Activated CD8-positive, alpha-beta memory T cell treated with anti-CD3 and anti-CD28 coated beads, Interleukin-2, amount 50 U/mL, for 24 hours (primary cell): ENCODE measurements around the gene ADAMTSL5.
A peak's percentile ranks its signal among the peaks of the same experiment; 100 is the strongest.
"Not testable (repeated sequence)": the region's sequence is repeated elsewhere in the genome, so short reads cannot be mapped to it uniquely, and the experiment has no call there.

Source experiments
- DNase-seq: peaks from one replicate; pipeline ENCODE4 v3.0.0-alpha.2; 2020; ENCODE audit errors: extremely low read depth

Gene ADAMTSL5

DNA sequence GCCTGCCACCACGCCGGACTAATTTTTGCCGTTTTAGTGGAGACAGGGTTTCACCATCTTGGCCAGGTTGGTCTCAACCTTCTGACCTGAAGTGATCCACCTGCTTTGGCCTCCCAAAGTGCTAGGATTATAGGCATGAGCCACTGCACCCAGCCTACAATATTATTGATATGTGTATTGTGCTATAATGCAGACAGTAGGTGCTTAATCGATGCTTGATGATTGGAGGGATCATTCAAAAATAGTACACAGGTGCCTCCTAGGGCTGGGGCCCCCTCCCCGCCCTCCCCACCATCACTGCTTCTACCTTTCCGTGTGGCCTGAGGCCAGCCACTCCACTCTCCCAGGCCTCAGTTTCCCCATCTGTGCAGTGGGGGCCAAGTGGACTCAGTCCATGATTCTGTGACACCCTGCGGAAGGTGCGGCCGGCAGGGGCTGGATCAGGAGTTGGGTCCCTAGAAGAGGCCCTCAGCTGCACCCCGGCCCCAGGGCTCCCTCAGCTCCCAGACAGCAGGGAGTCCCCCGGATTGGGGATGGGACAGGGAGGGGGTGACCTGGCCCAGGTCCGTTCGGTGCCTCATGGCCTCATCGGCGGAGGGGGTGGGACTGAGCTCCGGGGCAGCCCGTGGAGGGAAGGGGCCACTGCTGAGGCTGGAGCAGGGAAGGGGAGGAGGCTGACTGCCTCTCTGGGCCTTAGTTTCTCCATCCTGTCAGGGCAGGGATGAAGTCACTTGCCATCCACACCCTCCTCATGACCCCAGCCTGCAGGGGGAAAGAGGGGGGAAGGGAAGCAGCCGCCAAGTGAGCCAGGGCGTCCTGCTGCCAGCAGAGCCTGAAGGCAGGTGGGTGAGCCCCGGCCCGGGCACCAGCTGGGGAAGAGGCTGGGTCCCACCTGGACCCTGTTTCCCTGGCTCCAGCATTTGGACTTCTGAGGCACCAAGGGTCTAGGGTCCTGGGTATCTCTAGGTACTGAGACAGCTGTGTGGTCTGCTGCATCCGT lies 1.2 kb downstream of the ADAMTSL5 start:
- no peak for DNase-seq

DNA sequence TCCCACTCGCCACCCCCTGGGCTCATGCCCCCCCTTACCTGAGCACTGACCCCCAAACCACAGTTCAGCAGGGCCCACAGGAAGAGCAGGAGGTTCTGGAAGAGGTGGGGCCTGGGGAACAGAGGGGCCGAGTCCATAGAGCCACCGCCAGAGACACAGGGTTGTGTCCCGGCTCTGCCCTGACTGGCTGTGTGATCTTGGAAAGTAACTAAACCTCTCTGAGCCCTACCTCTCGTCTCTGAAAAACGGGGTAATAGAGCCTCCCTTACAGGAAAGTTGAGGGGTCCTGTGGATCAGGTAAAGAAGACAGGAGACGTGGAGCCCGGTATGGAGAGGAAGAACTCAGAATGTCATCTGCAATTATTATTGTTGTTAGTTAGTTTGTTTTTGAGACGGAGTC lies 2.0 kb downstream of the ADAMTSL5 start:
- DNase-seq = no peak

DNA sequence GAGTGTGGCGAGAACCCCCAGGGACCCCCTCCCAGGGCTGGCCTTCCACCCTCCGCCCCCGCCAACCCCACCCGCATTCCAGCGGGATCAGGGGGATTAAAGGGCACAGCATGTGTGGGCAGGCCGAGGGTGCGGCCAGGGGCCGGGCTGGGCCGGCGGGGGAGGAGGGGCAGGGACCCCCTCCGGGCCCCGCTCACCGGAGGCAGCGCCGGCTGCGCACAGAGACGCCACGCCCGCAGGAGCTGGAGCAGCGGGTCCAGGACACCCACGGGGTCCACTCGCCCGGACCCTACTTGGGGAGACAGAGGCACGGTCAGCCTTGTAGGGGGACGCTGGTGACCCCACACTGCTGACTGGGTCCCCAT lies 2.4 kb downstream of the ADAMTSL5 start:
- DNase-seq = no peak

DNA sequence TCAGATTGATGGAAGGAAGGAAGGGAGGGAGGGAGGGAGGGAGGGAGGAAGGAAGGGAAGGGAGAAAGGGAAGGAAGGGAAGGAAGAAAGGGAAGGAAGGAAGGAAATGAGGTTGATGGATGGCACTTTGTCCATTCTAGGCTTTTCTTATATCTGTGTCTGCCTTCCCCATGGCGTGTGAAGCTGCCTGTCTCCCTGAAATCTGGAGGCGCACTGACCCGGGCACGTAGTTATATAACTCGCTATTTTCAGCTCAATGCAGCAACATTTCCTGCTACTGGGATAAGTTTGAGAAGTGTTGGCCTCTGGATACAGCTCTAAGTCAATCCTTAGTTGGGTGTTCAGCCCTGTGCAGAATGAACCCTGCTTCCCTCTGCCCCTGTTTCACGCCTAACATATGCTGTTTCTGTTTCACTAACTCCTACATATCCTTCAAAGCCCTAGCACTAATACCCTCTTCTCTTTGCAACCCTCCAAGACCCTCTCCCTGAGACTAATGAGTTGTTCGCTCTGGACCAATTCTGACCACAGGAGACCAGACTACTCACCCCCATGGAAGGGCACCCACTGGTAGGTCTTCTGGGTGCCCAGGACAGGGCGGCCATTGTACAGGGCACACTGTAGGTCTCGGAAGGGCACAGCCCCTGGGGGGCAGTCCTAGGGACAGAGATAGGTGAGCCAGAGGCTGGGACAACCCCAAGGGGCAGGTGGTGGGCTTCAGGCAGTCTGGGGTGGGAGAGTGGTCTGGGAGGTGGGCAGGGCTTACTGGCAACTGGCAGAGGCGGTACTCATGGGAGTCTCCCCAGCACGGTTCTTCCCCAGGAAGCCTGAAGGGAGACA lies 3.0 kb downstream of the ADAMTSL5 start:
- DNase-seq = no peak

DNA sequence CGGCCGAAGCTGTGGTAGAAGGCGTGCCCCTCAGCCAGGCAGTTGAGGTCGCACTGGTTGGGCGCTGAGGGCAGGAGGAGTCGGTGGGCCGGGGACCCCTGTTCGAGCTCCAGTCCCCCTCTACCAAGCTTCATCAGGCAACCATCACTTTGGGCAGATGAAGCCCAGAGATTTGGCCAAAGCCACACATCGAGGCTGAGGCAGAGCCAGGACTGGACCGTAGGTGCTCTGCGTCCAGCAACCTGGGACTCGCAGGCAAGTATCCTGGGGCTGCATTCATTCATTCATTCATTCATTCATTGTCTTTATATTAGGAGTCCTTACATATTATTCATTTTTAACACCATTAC lies 4.3 kb downstream of the ADAMTSL5 start:
- DNase-seq = no peak

DNA sequence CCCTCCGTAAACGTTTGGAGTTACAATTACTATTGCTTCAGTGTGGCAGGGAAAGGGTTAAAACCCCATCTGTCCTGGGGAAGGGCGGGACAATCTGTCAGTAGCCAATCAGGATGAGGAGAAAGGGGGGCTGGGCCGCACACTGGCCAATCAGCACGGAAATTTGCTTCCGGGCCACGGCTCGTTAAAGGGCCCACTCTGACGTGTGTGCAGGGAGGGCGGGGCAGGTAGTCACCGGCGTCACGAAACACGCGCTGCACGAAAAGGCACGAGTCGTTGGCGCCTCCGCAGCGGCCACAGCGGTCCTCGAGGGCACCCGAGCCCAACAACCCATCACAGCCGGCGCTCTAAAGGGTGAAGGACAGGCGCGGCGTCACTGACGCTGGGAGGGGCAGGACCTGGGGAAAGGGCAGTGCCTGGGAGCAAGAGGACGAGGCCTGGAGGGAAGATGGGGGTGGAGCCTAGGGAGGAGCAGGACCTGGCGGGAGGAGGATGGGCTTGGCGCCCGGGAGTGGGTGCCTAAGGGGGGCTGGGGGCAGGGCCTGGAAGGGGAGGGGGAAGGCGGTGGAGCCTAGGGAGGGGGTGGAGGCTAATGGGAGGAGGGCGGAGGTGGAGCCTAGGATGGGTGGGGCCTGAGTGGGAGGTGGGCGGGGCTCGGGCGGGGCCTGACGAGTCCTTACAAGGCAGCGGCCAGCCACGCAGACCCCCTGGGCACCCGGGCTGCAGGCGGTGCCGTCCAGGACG lies 4.9 kb downstream of the ADAMTSL5 start:
- peak; percentile 81 for DNase-seq

DNA sequence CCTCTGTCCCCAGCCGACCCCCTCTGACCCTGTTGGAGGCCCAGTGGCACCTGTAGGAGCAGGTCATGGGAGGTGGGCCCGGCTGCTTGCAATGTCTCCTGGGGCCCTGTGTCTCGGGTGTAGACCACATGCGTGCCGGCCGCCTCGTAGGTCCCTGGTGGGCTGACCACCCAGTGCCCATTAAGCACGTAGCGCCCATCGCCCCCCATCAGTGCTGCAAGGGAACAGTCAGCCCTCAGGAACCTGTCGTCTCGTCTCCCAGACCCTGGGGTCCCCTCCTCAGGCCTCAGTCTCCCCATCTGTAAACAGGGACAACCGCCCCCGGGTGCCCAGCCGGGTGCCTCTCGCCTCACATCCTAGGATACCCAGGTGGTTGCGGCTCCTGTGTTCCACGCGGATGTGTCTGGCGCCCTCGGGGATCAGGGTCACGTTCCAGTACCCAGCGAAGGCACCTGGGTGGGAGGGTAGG lies 5.6 kb downstream of the ADAMTSL5 start:
- DNase-seq = no peak

DNA sequence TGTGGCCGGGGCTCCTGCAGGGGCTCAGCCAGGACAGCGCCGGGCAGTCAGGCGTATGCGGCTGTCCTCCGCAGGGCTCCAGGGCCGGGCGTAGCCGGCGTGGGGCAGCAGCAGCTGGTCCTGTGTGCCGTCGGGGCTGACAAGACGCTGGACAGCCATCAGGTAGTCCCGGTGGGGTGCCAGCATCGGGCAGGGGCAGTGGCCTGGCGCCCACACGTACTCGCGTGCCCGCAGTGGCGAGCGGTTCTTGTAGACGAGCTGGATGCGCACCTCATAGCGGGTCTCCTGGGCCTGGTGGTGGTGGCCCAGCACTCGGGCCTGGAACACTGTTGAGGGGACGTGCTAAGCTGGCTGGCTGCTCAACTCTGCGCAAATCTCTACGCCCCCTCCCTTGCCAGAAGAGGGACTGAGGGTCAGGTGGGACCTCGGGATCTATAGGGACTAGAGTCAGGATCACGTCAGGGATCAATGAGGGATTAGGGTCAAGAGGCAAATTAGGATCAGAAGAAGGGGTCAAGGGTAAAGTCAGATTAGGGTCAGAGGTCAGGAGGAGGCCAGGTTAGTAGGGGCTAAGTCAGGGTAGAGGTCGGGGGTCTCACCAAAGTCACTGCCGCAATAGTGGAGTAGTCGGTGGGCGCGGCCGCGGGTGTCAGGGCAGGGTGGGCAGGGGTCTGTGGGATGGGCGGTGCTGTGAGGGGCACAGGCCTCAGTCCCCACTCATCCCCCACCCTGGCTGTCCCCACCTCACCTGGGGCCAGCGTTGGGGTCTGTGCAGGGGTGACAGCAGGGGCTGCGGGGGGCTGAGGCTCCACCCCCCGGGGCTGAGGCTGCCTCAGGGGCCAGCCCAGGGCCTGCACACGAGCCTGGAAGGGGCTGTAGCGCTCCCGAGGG lies 6.6 kb downstream of the ADAMTSL5 start:
- no peak for DNase-seq

DNA sequence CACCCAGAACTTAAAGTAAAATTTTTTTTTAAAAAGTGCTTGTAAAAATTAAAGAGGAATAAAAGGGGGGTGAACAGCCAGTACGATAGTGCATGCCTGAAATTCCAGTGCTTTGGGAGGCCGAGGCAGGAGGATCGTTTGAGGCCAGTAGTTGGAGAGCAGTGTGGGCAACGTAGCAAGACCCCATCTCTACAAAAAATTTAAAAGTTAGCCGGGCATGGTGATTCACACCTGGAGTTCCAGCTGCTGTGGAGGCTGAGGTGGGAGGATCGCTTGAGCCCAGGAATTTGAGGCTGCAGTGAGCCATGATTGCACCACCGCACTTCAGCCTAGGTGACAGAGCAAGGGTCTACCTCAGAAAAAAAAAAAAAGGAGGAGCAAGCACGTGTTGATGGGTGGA lies 7.8 kb downstream of the ADAMTSL5 start:
- DNase-seq = no peak

DNA sequence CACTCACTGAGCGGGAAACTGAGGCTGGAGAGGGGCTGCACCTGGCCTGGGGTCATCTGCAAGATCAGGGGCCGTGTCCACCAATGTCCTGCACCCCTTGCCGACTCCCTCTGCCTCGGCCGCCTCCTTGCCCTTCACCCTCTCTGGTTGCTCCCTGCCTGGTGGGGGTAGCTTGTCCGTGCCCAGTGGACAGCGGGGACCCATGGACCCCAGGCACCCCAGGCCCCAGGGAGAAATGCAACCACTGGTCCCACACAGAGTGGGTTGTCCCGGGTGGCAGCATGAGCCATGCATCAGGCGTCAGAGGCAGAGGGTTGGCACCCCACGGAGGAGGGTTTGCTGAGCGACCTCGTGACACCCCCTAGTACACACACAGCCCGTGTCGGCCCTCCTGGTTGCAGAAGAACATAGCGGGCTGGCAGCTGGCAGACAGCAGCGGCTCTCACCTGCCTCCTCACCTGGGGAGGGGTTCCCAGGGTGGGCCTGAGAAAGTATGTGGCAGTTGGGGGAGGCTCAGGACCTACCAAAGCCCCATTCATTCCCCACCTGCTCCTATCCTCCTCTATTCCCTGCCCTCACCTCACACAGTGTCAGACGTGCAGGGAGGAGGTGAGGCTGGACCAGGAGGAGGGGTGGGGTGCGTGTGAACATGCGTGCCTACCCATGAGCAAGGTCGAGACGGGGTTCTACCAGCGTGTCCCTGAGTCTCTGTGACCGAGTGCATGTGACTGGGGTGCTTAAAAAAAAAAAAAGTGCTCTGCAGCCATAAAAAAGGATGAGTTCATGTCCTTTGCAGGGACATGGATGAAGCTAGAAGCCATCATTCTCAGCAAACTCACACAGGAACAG lies 8.7 kb downstream of the ADAMTSL5 start:
- DNase-seq = no peak

DNA sequence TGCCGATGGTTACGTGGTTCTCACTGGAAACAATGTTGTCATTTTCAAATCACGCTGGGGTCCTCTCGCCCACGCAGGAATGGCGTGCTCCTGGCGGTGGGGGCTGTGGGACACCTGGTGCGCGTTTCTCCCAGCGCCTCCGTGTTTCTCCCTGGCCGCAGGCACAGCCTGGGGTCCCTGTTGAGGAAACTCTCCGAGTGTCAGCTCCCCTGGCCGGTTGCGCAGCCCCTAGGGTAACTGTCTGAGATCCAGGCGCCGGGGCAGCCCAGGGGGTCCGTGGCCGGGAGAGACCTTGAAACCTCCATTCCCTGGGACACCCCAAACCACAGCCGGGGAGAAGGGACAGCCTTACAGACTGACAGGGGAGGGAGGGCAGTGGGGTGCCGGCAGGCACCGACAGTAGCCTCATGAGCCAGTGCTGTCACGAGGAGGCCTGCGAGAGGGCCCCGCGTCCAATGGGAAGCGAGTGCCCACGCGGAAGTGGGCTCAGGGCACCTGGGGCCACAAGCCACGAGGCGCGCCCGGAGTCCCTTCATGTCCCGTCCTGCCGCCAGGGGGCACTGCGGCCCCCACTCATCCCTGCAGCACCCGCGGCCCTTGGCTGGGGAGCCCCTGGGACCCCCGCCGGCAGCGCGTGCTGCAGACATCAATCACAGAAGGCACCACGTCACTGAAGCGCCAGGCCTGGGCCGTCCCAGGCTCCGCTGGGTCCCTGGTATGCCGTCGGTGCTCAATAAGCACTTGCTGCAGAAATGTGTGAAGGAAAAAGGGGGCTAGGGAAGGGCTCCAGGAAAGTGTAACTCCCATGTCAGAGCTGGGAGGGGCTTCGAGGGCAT lies 9.5 kb downstream of the ADAMTSL5 start:
- DNase-seq = no peak

DNA sequence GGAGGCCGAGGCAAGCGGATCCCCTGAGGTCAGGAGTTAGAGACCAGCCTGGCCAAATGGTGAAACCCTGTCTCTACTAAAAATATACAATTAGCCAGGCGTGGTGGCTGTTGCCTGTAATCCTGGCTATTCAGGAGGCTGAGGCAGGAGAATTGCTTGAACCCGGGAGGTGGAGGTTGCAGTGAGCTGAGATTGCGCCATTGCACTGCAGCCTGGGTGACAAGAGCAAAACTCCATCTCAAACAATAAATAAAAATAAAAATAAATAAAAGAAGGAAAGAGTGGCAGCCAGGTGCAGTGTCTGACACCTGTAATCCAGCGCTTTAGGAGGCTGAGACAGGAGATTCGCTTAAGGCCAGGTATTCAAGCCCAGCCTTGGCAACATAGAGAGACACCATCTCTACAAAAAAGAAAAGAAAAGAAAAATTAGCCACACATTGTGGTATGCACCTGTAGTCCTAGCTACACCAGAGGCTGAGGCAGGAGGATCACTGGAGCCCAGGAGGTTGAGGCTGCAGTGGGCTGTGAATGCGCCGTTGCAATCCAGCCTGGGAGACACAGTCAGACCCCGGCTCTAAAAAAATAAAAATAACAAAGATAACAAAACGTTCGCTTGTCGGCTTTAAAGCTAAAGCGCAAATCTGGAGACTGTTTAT lies 10.3 kb downstream of the ADAMTSL5 start:
- DNase-seq = no peak

DNA sequence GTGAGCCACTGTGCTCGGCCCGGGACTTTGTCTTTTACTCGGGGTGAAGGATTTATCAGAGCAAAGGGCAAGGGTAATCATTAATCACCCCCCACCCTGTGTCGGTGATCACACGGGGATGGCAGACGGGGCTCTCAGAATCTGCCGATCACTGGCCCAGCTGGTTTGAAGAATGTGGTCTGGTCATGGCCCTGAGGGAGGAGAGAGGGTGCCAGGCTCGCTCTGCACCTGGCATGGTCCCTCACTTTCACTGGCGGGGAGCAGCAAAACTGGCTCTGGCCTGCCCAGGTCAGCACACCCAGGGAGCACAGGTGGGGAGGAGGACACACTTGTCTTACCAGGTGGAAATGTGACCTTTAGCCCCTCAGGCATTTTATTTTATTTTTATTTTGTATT lies 11.6 kb downstream of the ADAMTSL5 start:
- DNase-seq = no peak

DNA sequence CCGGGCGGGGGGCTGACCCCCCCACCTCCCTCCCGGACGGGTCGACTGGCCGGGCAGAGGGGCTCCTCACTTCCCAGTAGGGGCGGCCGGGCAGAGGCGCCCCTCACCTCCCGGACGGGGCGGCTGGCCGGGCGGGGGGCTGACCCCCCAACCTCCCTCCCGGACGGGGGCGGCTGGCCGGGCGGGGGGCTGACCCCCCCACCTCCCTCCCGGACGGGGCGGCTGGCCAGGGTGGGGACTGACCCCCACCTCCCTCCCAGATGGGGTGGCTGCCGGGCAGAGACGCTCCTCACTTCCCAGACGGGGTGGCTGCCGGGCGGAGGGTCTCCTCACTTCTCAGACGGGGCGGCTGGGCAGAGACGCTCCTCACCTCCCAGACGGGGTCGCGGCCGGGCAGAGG lies 13.6 kb downstream of the ADAMTSL5 start:
- not testable (repeated sequence) for DNase-seq

DNA sequence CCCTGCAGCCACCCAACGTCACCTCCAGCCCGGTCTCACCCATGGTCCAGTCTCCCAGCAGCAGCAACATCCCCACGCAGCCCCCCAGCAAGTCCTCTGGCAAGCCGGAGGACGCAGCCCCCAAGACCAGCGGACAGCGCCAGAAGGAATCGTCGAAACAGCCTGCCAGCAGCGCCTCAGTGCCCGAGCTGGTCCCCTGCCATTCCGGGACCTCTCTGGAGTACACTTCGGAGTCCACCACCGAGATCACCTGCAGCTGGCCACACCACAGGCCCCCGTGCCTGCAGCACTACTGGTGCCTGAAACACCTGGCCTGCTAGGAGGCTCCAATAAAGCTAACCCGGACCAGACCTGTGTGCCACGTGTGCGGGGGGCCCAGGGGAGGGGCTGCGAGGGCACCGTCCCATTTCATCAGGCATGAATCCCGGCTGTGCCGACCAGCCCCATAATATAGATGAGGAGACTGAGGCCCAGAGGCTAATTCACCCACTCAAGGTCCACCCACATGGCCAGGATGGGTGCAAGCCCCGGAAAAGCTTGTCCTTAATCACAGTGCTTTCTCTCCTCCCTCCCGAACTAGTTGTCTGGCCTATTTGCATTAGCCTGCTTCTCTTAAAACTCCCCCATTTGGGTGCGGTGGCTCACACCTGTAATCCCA lies 15.1 kb downstream of the ADAMTSL5 start:
- DNase-seq = no peak

DNA sequence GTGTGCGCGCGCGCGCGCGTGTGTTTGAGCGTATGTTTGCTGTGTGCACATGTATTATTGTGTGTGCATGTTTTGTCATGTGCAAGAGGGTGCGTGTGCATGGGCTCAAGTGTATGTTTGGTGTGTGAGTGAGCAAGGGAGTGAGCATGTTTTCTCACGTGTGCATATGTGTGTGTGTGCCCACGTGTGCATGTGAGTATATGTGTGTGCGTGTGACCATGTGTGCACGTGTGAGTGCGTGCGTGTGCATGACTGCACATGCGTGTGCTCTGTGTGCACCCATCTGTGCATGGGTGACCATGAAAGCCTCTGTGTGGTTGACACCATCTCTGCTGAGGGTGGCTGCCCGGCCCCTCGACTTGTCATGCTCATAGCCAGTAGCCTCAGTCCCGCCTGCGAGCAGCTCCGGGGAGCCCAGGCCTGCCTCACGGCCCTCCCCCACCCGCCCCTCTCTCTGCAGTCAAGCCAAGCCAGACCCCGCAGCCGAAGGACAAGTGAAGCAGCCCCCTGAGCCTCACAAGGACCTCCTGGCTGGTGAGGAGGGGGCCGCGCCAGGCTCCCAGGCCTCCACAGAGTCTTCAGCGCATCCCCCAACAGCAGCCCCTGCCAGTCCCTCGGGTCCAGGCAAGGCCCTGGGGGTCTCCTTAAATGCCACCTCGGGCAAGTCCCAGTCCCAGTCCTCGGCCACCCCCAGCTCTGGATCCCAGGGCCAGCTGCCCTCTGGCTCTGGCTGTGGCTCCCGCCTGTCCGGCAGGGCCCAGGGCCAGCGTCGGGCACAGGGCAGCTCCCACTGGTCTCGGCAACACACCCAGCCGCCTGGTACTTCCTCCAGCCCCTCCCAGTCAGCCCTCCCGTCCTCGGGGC lies 15.9 kb downstream of the ADAMTSL5 start:
- DNase-seq = no peak
